ENCODE measurements around the gene SPTBN1. TPM values are rescaled to one million over a fixed set of nuclear protein-coding genes. Genes with fewer than 3 reads are reported as not detected.

SPTBN1 gene
- total and polyA plus RNA-seq, 2 donors (not counting 3 experiments of a cell fraction or from before 2014, with no cell fraction given): 63.3 to 320 TPM

- H3K4me2 ChIP-seq (ENCODE audit: insufficient read depth, low read length): no peak overlapping the region
These were observed 27.1 kb upstream of the SPTBN1 start for GRCh38 chr2:54429054-54429453.

GRCh38 chr2:54429811-54430551, 26.1 kb upstream of the SPTBN1 start:
- H3K27ac ChIP-seq (ENCODE audit: insufficient read depth, low read depth, low read length): peak overlapping the region; percentile 49
- no peaks in the 10 kb centered on the region for H4K20me1 ChIP-seq (replicated peaks; ENCODE audit: control insufficient read depth, extremely low read depth, insufficient read depth, low read length)
- TF ChIP-seq, protein P1, sequence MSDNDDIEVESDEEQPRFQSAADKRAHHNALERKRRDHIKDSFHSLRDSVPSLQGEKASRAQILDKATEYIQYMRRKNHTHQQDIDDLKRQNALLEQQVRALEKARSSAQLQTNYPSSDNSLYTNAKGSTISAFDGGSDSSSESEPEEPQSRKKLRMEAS (IDR thresholded peaks at IDR 0.05; ENCODE audit: insufficient read depth, insufficient read length): peak; percentile 44
- TF ChIP-seq POLR2A (IDR thresholded peaks at IDR 0.05; ENCODE audit: low read depth, low read length) (no peak), GATA2 (IDR thresholded peaks at IDR 0.05; ENCODE audit: insufficient read depth, insufficient read length, low read depth, low read length) (peak; percentile 63), MYC (IDR thresholded peaks at IDR 0.05; ENCODE audit: low read depth, low read length) (no peak), FOS (IDR thresholded peaks at IDR 0.05; ENCODE audit: borderline replicate concordance, insufficient read depth, low read length) (no peak), POLR2AphosphoS5 (IDR thresholded peaks at IDR 0.05; ENCODE audit: insufficient read depth, low read depth, low read length) (peak; percentile 68)
- peak; percentile 88 for FAIRE-seq
- no peaks in the 10 kb centered on the region for H3K9me1 ChIP-seq (replicated peaks; ENCODE audit: control insufficient read depth, extremely low read depth, insufficient read depth, low read length)
- intact Hi-C loops (cut with micrococcal nuclease) (loop anchor here (1.0 kb wide), 1 partner anchor 14 kb away; no protein-coding TSS in a partner anchor), dilution Hi-C loops (cut with MboI; ENCODE audit: extremely low pct_ligation_motif_present, low sequenced_read_pairs) (no loop called here)
- POLR2A ChIA-PET: no interaction called here
- H2AFZ ChIP-seq (ENCODE audit: low read depth, low read length): peak overlapping the region; percentile 86
- no peaks in the 10 kb centered on the region for H3K27me3 ChIP-seq (ENCODE audit: control insufficient read depth in 2 of 2, insufficient read depth in 2 of 2, low read length in 2 of 2)
- CTCF ChIA-PET: interaction anchor here (0.8 to 1.0 kb wide), 2 partner anchors 10 to 29 kb away, joined by 3 read pairs; no protein-coding TSS in a partner anchor
- H3K4me2 ChIP-seq (ENCODE audit: insufficient read depth, low read length): peak overlapping the region; percentile 31
- DNase-seq (ENCODE audit: low read depth, low spot score): peak; percentile 70
- BruUV-seq (replicated peaks): no TSS peak
- no peaks in the 10 kb centered on the region for H3K36me3 ChIP-seq (ENCODE audit: control insufficient read depth in 2 of 2, extremely low read depth in 1 of 2, insufficient read depth in 2 of 2, low read length in 2 of 2)
- H3K4me1 ChIP-seq (ENCODE audit: control insufficient read depth, extremely low read depth, insufficient read depth, low read length): peaks cover 21% of the 10 kb centered on the region
- H3K9me3 ChIP-seq (replicated peaks; ENCODE audit: control insufficient read depth, insufficient read depth, low read length): no peaks in the 10 kb centered on the region
- H3K4me3 ChIP-seq (replicated peaks in 1 of 3; ENCODE audit: insufficient read depth in 1 of 3, low read depth in 1 of 3, low read length in 3 of 3): no peak overlapping the region
- H3K79me2 ChIP-seq (ENCODE audit: control insufficient read depth, insufficient read depth, low read length): no peaks in the 10 kb centered on the region
- no peak overlapping the region for H3K9ac ChIP-seq (replicated peaks; ENCODE audit: extremely low read depth, insufficient read depth, low read length)

More at GRCh38 chr2:54429054-54429453, 27.1 kb upstream of the SPTBN1 start:
- H2AFZ ChIP-seq (ENCODE audit: low read depth, low read length): no peak overlapping the region
- intact Hi-C loops (cut with micrococcal nuclease) (no loop called here), dilution Hi-C loops (cut with MboI; ENCODE audit: extremely low pct_ligation_motif_present, low sequenced_read_pairs) (no loop called here)
- FAIRE-seq (no peak), DNase-seq (ENCODE audit: low read depth, low spot score) (peak; percentile 48)
- H3K27me3 ChIP-seq (ENCODE audit: control insufficient read depth in 2 of 2, insufficient read depth in 2 of 2, low read length in 2 of 2): no peaks in the 10 kb centered on the region
- H3K79me2 ChIP-seq (ENCODE audit: control insufficient read depth, insufficient read depth, low read length): no peaks in the 10 kb centered on the region
- no peak overlapping the region for H3K27ac ChIP-seq (ENCODE audit: insufficient read depth, low read depth, low read length)
- ChIA-PET POLR2A (no interaction called here), CTCF (no interaction called here)
- peaks cover 21% of the 10 kb centered on the region for H3K4me1 ChIP-seq (ENCODE audit: control insufficient read depth, extremely low read depth, insufficient read depth, low read length)
- H3K36me3 ChIP-seq (ENCODE audit: control insufficient read depth in 2 of 2, extremely low read depth in 1 of 2, insufficient read depth in 2 of 2, low read length in 2 of 2): no peaks in the 10 kb centered on the region
- BruUV-seq (replicated peaks): no TSS peak
- no peaks in the 10 kb centered on the region for H3K9me1 ChIP-seq (replicated peaks; ENCODE audit: control insufficient read depth, extremely low read depth, insufficient read depth, low read length)
- no peak overlapping the region for H3K4me3 ChIP-seq (replicated peaks in 1 of 3; ENCODE audit: insufficient read depth in 1 of 3, low read depth in 1 of 3, low read length in 3 of 3)
- no peaks in the 10 kb centered on the region for H3K9me3 ChIP-seq (replicated peaks; ENCODE audit: control insufficient read depth, insufficient read depth, low read length)
- TF ChIP-seq GATA2 (IDR thresholded peaks at IDR 0.05; ENCODE audit: insufficient read depth, insufficient read length, low read depth, low read length) (no peak), POLR2A (IDR thresholded peaks at IDR 0.05; ENCODE audit: low read depth, low read length) (no peak)
- TF ChIP-seq, protein P2, sequence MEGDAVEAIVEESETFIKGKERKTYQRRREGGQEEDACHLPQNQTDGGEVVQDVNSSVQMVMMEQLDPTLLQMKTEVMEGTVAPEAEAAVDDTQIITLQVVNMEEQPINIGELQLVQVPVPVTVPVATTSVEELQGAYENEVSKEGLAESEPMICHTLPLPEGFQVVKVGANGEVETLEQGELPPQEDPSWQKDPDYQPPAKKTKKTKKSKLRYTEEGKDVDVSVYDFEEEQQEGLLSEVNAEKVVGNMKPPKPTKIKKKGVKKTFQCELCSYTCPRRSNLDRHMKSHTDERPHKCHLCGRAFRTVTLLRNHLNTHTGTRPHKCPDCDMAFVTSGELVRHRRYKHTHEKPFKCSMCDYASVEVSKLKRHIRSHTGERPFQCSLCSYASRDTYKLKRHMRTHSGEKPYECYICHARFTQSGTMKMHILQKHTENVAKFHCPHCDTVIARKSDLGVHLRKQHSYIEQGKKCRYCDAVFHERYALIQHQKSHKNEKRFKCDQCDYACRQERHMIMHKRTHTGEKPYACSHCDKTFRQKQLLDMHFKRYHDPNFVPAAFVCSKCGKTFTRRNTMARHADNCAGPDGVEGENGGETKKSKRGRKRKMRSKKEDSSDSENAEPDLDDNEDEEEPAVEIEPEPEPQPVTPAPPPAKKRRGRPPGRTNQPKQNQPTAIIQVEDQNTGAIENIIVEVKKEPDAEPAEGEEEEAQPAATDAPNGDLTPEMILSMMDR (IDR thresholded peaks at IDR 0.05; ENCODE audit: extremely low read depth in 1 of 2, insufficient read depth in 1 of 2, low read depth in 1 of 2, low read length in 2 of 2): no peak
- no peak overlapping the region for H3K9ac ChIP-seq (replicated peaks; ENCODE audit: extremely low read depth, insufficient read depth, low read length)
- no peaks in the 10 kb centered on the region for H4K20me1 ChIP-seq (replicated peaks; ENCODE audit: control insufficient read depth, extremely low read depth, insufficient read depth, low read length)
